Activated T-cell treated with anti-CD3 and anti-CD28 coated beads for 1 hour (primary cell): ENCODE data around the gene CLASP1.
"Not testable (repeated sequence)": the region's sequence is repeated elsewhere in the genome, so short reads cannot be mapped to it uniquely, and the experiment has no call there.

Experiments
- DNase-seq: peaks from one replicate; pipeline ENCODE4 v3.0.0-alpha.2; 2020; ENCODE audit warnings: low read depth

Gene CLASP1

GRCh38 chr2:121579309-121579708 lies 70.0 kb downstream of the CLASP1 start:
- no peak for DNase-seq

DNA sequence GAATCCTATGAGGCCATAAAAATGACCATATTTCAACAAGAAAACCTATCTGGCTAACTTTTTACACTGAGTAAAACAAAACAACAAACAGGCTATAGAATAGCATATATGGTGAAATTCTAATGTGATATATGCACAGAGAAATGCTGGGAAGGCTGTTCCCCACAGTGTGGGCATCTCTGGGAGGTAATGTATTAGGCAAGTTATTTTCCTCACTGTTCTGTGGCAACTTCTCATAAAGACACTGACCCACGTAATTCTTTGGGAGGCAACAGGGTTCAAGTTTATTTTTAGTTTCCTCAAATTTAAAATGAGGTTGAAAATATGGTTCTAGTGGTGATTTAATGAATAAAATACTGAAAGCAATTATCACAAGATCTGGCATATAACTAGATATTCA lies 71.9 kb downstream of the CLASP1 start:
- DNase-seq = no peak

DNA sequence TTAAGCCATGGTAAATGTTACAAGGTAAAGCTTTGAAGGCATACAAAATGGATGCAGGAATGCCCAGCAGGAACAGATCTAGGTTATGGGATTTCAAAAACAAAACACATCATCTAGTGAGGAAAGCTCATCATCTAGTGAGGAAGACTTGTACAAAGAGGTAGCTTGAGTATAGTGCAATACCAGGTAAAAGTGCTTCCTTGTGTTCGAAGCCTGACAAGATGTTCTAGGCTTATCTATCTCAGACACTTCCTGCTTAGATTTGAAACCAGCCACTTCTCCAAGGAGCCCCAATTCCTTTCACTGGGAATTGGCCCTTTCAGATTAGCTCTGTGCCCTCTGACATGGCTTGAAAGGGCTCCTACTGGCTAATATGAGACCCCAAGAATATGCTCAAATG lies 73.0 kb downstream of the CLASP1 start:
- DNase-seq = no peak

DNA sequence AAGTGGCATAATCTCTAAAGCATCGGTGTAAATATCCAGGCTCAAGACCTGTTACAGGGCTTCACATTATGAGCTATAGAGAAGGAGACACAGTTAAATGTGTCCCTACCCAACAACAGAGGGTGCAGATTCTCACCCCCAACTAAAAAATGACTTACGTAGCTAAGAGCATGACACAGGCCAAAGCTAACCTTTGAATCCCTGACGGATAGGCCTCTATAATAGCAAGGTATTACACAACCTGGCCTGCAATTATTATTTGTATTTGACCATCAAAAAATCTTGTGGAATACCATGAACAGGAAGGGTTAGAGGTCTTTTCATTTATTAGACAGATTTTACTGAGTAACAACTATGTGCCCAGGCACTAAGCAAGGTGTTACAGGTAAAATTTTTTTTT lies 73.5 kb downstream of the CLASP1 start:
- no peak for DNase-seq

DNA sequence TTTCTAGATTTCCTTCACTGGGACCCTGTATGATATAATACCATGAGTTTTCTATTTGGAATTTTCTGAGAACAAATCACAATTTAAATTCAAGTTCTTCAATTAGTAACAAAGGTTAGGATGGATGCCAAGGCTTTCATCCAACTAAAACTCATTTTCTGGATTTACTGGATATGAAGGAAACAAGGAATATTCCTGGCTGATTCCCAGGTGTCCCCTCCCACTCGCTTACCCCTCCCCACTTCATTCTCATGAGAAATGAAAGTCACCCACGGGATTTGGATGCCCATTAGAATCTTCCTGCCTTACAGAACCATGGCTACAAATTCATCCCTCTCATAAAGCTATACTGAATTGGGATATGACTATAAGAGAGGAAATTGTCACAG lies 78.6 kb downstream of the CLASP1 start:
- DNase-seq = no peak

- no peak for DNase-seq
Observed at GRCh38 chr2:121570036-121570666, 79.1 kb downstream of the CLASP1 start.

GRCh38 chr2:121567957-121568409 lies 81.3 kb downstream of the CLASP1 start:
- no peak for DNase-seq

GRCh38 chr2:121567452-121567851 lies 81.8 kb downstream of the CLASP1 start:
- no peak for DNase-seq

GRCh38 chr2:121565389-121566250 lies 83.6 kb downstream of the CLASP1 start:
- DNase-seq = no peak

DNA sequence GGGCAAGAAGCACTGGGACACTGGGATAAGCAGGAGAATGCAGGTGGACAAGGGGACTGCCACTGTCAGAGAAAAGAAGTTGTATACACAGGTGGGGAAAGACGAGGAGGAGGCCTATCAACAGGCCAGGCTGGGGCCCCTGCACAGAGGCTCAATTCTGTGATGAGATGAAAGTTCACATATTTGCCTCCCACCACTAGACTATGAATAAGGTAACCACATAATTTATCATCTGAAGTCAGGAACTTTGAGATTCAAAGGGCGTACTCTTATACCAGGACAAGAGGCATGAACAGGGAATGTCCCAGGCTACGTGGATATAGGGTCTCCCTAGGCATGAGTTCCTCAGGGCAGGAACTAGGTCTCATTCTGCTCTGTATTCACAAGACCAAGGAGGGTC lies 84.4 kb downstream of the CLASP1 start:
- DNase-seq = no peak

GRCh38 chr2:121563754-121564153 lies 85.5 kb downstream of the CLASP1 start:
- not testable (repeated sequence) for DNase-seq

DNA sequence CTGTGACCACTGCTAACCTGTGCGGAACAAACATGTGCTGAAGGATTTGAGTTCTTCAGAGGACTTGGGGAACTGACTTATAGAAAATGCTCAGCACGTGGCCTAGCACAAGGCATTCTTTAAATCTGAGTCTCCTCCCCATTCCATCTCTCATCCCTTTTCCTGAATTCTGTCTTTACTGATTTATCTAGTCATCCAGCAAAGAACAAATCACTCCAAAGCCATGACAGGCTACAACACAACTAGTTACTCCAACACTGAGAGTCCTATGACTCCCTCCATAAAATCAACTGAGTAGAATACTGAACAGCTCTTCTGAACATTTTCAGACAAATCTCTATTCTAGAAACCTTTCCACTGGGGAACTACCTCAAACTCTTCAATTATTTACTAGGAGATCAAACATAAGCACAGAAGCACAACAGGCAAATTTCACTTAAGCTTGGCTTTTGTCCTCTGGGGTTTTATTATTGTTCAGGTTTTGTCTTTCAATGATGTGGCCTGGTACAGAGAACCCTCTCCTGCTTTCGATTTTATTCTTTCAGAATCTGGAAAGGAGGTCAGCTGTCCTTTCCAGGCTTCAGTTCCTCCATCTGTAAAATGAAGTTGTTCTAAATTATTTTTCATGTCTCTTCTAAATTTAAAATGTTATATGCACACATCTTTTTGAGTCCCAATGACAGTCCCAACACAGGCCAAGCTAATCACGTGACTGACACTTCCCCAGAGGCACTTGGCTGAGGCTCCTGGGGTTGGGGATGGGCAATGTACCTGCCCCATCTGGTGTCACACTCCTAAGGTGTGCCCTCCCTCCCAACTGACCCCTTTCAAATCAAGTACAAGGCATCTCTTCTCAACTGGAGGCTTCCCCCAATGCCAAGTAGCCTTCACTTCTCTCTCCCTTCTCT lies 86.7 kb downstream of the CLASP1 start:
- DNase-seq = no peak

DNA sequence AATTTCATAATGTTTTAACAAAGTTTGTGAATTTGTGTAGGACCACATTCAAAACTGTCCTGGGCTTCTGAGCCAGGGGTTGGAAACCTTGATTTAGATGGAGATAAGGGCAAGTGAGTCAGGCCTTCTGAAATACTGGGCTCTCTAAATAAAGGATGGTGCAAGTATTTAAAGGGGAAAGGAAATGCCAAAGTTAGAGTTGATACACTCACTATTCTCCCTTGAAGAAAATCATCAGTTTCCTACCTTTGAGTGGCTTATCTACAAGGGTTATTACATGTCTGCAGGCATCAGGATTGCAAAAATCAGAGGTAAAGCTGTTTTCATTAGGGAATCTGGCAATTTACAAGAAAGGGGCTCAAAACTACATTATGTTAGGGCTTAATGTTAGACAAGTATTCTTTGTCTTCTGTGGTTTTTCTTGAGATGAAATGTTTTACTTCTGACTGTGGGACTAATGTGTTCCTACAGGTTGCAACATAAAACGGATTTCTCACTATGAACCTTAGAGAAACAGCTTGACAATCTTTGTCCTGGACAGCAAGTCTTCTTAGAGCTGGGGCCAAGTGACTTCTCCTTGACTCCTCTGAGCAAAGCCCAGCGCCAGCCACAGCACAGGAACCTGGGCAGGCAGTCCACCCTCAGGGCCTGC lies 87.5 kb downstream of the CLASP1 start:
- DNase-seq = no peak

- no peak for DNase-seq
Observed at GRCh38 chr2:121558329-121558728, 90.9 kb downstream of the CLASP1 start.

DNA sequence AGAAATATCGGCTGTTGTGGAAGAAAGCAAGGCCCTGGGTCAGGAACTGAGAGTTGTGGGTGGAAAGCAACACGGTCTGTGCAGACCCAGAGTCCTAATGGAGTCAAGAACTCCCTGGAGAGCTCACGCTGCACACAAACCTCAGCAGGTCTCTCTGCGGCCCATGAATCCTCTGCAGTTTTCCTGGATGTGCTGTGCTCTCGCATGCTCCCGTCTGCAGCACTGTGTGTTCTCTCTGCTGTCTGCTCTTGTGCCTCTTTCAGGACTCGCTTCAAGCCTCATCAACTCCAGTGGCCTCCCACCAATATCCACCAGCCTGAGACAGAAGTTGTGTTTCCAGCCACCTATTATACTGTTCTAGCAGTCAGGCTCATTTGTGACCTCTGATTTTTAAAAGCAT lies 94.3 kb downstream of the CLASP1 start:
- DNase-seq = no peak

- DNase-seq = not testable (repeated sequence)
Observed at GRCh38 chr2:121552477-121553180, 96.6 kb downstream of the CLASP1 start.

GRCh38 chr2:121550669-121551068 lies 98.6 kb downstream of the CLASP1 start:
- no peak for DNase-seq

- no peak for DNase-seq
Observed at GRCh38 chr2:121547646-121548045, 101.6 kb downstream of the CLASP1 start.

DNA sequence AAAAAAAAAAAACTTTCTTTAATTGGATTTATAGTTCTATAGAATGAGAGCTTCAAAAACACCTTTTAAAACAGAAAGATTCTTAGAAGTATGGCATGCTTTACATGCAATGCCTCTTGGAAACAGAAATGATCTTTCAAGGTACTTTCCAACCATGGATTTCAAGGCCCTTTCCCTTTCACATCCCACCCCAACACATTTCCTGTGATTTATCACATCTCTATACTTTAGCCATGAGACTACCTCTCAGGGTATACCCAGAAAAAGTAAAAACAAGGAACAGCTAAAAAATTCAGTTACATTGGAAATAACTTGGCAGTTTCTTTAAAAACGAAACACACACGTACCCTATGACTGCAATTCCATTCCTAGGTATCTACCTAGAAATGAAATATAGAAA lies 103.3 kb downstream of the CLASP1 start:
- DNase-seq = no peak

DNA sequence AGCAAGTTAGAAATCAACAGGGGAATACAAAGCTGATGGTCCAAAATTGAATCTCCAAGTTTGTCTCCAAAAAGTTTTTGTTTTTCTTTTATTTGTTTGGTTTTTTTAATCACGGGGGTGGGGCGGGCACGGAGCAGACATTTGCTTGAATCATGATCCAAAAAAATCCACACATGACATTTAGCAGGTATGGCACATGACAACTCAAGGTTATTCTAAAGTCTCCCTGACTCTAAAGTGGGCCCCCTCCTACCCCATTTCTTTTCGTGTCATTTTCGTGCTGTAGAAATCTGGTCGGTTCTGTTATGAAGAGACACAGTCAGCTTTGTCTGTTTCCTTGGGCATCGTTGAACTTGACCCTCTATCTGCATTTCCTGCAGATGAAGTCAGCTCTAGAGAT lies 104.0 kb downstream of the CLASP1 start:
- DNase-seq = no peak

- DNase-seq = no peak
Observed at GRCh38 chr2:121541495-121541894, 107.8 kb downstream of the CLASP1 start.
